PFSK-1 (cell line): ENCODE results near the gene NR2F6.

Experiments
- FOXP2 ChIP-seq: optimal IDR thresholded peaks from 2 replicates; pipeline ENCODE3; 2011; ENCODE audit warnings: borderline replicate concordance, control low read depth, inconsistent platforms; ENCODE audit not compliant: insufficient read depth; ENCODE audit errors: extremely low read length, extremely low read depth
- POLR2AphosphoS5 ChIP-seq: IDR thresholded peaks from 2 replicates; pipeline ENCODE4 v1.6.1; 2012; ENCODE audit warnings: low read depth, mild to moderate bottlenecking, control low read depth, low read length, moderate library complexity
- SIN3A ChIP-seq: IDR thresholded peaks from 2 replicates; pipeline ENCODE4 v1.6.1; 2012; ENCODE audit warnings: mild to moderate bottlenecking, low read length, moderate library complexity, borderline replicate concordance; ENCODE audit not compliant: insufficient read depth

- no peak for TF ChIP-seq SIN3A
- peak; percentile 93 for TF ChIP-seq POLR2AphosphoS5
- TF ChIP-seq FOXP2 = peak; percentile 77
Measured at GRCh38 chr19:17292301-17293074, 46.8 kb upstream of the NR2F6 start.
